ENCODE results near the gene PRDM11. TPM values are rescaled to one million over a fixed set of nuclear protein-coding genes. Genes with fewer than 3 reads are reported as not detected.

The PRDM11 gene
- total and polyA plus RNA-seq, 10 of the 15 experiments (the other 5 are each of a cell fraction or from before 2014, with no cell fraction given): 0.03 to 2.4 (median 0.53) TPM

DNA sequence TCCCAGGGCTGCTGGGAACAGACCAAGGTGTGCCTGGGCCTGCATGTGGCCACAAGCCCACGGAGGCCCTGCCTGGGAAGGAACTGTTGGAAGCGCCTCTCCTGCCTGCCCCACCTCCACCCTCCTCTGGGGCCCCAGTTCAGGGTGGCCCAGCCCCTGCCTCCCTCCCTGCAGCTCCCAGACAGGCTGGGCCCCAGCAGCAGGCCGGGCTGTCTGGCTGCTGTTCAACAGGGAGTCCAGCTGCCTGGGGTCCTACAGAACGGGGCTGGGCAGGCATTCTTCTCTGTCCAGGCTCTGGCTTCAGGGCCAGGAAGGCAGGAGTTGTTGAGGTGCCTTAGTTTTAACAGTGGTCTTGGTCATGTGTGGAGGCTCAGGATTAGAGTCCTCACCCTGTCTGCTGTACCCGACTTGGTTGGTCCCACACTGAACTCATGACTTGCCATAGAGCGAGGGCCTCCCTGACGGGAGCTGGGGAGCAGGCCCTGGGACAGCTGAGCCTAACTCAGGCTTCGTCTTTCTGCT, 11.8 kb downstream of the PRDM11 start (continued):
- TF ChIP-seq, protein P1, sequence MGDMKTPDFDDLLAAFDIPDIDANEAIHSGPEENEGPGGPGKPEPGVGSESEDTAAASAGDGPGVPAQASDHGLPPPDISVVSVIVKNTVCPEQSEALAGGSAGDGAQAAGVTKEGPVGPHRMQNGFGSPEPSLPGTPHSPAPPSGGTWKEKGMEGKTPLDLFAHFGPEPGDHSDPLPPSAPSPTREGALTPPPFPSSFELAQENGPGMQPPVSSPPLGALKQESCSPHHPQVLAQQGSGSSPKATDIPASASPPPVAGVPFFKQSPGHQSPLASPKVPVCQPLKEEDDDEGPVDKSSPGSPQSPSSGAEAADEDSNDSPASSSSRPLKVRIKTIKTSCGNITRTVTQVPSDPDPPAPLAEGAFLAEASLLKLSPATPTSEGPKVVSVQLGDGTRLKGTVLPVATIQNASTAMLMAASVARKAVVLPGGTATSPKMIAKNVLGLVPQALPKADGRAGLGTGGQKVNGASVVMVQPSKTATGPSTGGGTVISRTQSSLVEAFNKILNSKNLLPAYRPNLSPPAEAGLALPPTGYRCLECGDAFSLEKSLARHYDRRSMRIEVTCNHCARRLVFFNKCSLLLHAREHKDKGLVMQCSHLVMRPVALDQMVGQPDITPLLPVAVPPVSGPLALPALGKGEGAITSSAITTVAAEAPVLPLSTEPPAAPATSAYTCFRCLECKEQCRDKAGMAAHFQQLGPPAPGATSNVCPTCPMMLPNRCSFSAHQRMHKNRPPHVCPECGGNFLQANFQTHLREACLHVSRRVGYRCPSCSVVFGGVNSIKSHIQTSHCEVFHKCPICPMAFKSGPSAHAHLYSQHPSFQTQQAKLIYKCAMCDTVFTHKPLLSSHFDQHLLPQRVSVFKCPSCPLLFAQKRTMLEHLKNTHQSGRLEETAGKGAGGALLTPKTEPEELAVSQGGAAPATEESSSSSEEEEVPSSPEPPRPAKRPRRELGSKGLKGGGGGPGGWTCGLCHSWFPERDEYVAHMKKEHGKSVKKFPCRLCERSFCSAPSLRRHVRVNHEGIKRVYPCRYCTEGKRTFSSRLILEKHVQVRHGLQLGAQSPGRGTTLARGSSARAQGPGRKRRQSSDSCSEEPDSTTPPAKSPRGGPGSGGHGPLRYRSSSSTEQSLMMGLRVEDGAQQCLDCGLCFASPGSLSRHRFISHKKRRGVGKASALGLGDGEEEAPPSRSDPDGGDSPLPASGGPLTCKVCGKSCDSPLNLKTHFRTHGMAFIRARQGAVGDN (IDR thresholded peaks at IDR 0.05): no peak
- TF ChIP-seq CBX3 (IDR thresholded peaks at IDR 0.05; ENCODE audit: borderline replicate concordance, low read depth): no peak

GRCh38 chr11:45158891-45159605, 12.6 kb downstream of the PRDM11 start:
- no peak for ATAC-seq
- intact Hi-C loops (cut with micrococcal nuclease; ENCODE audit: unreplicated experiment) (no loop called here), in situ Hi-C loops (cut with MboI) (no loop called here)
- Histone ChIP-seq H3K9ac (ENCODE audit: control insufficient read depth, insufficient read depth, low read length) (no peak overlapping the region), H3K4me1 (ENCODE audit: control insufficient read depth, insufficient read depth, low read length) (no peaks in the 10 kb centered on the region; the same call in 1 of the 2 replicates), H3K4me2 (ENCODE audit: control insufficient read depth, insufficient read depth) (no peak overlapping the region), H3K27me3 (replicated peaks in 1 of 2; ENCODE audit: control insufficient read depth in 2 of 2, insufficient read depth in 2 of 2, low read length in 1 of 2) (no peaks in the 10 kb centered on the region), H3K27ac (ENCODE audit: control insufficient read depth, insufficient read depth) (no peak overlapping the region), H4K20me1 (ENCODE audit: control insufficient read depth, insufficient read depth) (no peaks in the 10 kb centered on the region), H3K36me3 (ENCODE audit: control insufficient read depth in 2 of 2, insufficient read depth in 2 of 2, low read length in 1 of 2) (no peaks in the 10 kb centered on the region), H3K9me3 (replicated peaks; ENCODE audit: control insufficient read depth, insufficient read depth, low read length) (no peaks in the 10 kb centered on the region), H2AFZ (ENCODE audit: control insufficient read depth, low read depth, low read length) (no peak overlapping the region), H3K79me2 (ENCODE audit: control insufficient read depth, insufficient read depth, low read length) (no peaks in the 10 kb centered on the region), H3K4me3 (no peak overlapping the region)
- ChIA-PET CTCF (no interaction called here), RAD21 (ENCODE audit: unreplicated experiment) (no interaction called here), SMC1A (ENCODE audit: uncharacterized antibody, unreplicated experiment) (no interaction called here), POLR2A (no interaction called here)
- 59% methylated on average over 13 of the region's 13 CpGs for whole genome bisulfite sequencing (ENCODE audit: insufficient coverage, insufficient replicate concordance, low lambda C conversion rate, missing lambda C conversion rate)
- no peak for DNase-seq (ENCODE audit: low read depth, low spot score)
- no TSS peak for BruUV-seq (replicated peaks)
- TF ChIP-seq SREBF1 (IDR thresholded peaks at IDR 0.05; ENCODE audit: low read length) (no peak), DPF2 (IDR thresholded peaks at IDR 0.05) (no peak), SRF (IDR thresholded peaks at IDR 0.05; ENCODE audit: low read depth in 2 of 2, low read length in 2 of 2) (no peak), ZBTB33 (IDR thresholded peaks at IDR 0.05) (no peak), CHD2 (IDR thresholded peaks at IDR 0.05; ENCODE audit: borderline replicate concordance, low read depth, low read length) (no peak), ETV6 (conservative IDR thresholded peaks at IDR 0.05 in 1 of 2, IDR thresholded peaks at IDR 0.05 in 1 of 2; ENCODE audit: borderline replicate concordance in 1 of 2, low read depth in 1 of 2) (no peak)
- TF ChIP-seq, protein P1 (IDR thresholded peaks at IDR 0.05): no peak
- no peak for FAIRE-seq
